Ammon's horn (tissue), 1 donor: ENCODE data around the gene MYH14.

Source experiments
- DNase-seq: peaks from one replicate; pipeline ENCODE4 v3.0.0-alpha.2; 2016; ENCODE audit warnings: low spot score

Gene MYH14

GRCh38 chr19:50292216-50292827 is 88.9 kb downstream of the MYH14 start:
- DNase-seq: no peak

- no peak for DNase-seq
Measured at GRCh38 chr19:50293263-50294004, 90.0 kb downstream of the MYH14 start.

GRCh38 chr19:50300051-50300450 is 96.6 kb downstream of the MYH14 start:
- no peak for DNase-seq

- peak; percentile 63 for DNase-seq
Measured at GRCh38 chr19:50300814-50301606, 97.6 kb downstream of the MYH14 start.

DNA sequence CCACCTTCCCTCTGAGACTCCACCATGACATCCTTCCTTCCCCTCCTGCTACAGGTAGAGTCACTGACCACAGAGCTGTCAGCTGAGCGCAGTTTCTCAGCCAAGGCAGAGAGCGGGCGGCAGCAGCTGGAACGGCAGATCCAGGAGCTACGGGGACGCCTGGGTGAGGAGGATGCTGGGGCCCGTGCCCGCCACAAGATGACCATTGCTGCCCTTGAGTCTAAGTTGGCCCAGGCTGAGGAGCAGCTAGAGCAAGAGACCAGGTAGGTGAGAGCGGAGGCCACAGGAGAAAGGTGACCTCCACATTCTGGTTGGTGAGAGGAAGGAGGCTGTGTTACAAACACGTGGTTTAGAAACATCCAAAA is 98.2 kb downstream of the MYH14 start:
- no peak for DNase-seq

DNA sequence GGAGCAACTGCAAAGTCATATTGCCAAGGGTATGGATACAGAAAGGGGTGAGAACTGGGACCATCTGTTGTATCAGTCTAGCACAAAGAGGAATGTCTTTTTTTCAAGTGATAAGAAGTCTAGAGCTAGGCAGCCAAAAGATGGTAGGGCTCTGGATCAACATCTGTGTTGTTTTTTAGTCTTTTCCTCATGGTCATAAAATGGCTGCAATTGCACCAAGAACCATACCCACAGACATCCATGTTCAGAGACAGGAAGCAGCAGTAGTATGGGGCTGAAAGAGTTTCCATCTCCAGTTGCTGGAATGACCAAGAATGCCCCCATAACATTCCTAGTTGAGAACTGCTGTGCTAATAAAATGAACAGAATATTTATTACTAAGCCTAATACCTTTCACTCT is 100.1 kb downstream of the MYH14 start:
- DNase-seq: no peak

GRCh38 chr19:50308991-50309390 is 105.6 kb downstream of the MYH14 start:
- no peak for DNase-seq

GRCh38 chr19:50309396-50310125 is 106.1 kb downstream of the MYH14 start:
- no peak for DNase-seq

- no peak for DNase-seq
Measured at GRCh38 chr19:50310759-50311465, 107.5 kb downstream of the MYH14 start.

DNA sequence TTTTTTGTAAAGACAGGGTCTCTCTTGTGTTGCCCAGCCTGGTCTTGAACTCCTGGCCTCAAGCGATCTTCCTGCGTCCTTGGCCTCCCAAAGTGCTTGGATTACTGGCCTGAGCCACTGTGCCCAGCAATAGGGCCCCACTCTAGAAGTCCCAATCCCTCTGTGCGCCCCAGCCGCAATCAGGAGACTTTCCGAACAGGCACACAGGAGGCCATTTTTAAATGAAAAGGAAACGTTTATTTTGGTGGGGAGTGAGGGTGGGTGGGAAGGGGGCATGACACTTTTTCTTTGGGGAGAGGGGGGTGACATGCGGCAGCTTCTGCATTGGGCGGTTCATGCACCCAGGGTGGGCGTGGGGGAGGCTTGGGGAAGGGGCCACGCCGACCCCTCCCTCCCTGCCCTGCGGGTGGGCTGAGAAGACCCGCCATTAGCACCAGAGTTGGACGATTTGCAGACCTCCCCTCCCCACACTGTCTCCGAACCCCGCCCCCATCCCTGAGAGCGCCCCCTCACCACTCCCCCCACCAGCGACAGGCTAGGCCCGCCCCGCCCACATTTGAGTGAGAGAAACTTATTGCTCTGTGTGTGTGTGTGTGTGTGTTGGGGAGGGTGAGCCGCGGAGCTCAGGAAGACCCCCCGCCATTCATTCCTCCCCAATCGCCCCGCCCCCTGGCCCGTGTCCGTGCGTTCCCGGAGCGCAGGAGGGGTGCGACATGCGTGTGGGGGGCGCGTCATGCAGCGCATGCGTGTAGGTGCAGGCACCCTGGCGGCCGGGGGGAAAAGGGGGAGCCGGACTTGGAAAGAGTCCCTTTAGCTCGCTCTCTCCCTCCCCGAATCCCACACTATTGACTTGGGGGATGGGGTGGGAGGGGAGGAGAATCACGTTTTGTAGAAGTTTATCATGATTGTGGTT is 108.6 kb downstream of the MYH14 start:
- DNase-seq: no peak

- no peak for DNase-seq
Measured at GRCh38 chr19:50312967-50313811, 109.8 kb downstream of the MYH14 start.

DNA sequence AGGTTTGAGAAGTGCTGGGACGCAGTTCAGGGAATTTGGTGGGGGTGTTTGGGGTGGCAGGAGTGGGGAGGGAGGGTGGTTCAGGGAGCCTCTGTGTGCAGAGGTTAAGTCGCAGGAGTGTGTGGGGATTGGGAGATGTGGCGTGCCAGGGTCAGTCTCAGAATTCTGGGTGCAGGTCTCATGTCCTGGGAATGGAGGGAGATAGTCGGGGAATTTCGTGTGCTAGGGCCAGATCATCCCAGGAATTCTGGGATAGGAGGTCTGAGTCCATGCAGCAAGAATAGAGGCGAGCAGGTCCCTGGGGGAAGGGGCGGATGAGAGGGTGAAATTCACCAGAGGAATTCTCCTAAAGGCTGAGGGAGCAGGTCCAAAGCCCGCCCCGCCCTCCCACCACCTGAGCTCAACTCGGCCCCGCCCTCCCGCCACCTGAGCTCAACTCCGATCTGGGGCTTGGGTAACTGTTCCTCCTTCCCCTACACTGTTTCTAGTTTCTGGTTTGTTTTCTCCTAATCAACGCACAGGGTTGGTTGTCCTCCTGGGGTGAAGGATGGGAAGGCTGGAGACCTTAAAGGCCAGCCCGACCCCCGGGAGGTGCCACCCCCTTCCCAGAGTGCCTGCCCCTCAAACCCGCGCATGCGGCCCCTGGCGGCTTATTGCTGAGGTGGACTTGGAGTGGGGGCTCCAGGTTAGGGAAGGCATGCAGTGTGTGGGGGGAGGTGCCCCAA is 110.6 kb downstream of the MYH14 start:
- no peak for DNase-seq

DNA sequence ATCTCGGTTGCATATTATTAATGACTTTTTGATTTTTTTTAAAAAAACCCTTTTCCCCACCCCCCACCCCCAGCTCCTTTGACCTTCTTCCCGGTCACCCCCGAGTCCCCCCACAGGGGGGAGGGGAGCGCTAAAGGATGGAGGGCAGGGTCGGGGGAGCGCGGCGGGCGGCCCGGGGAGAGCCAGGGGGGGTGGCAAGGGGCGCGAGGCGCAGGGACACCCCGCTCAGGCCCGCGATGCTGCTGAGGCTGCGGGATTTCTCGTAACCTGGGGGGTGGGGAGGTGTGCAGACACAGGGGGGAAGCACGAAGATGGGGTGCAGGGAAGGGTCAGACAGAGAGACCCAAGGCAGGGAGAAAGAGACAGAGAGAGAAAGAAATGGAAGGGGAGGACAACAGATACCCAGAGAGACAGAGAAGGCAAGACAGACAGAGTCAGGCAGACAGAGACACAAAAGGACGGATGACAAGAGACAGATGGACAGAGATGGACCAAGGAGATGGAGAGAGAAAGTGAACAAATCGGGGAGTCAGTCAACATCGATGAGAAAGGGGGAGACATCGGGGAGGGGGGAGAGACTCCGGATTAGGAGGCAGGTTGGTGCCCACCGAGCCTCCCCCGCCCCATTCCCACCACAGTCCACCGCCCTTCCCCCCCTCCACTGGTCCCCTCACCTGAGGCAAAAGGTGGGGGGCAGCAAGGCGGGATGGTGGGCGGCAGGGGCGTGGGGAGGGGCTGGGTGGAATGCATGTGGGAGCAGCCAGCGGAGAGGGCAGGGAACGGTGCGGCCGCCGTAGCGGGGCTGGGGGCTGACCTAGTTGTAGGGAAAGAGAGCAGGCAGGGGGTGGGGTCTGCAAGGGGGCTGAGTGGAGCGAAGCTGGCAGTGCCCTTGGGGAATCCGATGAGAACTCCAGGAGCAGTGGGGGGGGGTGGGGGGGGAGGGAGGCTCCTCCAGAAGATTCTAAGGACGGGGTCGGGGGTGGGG is 111.6 kb downstream of the MYH14 start:
- DNase-seq: no peak

DNA sequence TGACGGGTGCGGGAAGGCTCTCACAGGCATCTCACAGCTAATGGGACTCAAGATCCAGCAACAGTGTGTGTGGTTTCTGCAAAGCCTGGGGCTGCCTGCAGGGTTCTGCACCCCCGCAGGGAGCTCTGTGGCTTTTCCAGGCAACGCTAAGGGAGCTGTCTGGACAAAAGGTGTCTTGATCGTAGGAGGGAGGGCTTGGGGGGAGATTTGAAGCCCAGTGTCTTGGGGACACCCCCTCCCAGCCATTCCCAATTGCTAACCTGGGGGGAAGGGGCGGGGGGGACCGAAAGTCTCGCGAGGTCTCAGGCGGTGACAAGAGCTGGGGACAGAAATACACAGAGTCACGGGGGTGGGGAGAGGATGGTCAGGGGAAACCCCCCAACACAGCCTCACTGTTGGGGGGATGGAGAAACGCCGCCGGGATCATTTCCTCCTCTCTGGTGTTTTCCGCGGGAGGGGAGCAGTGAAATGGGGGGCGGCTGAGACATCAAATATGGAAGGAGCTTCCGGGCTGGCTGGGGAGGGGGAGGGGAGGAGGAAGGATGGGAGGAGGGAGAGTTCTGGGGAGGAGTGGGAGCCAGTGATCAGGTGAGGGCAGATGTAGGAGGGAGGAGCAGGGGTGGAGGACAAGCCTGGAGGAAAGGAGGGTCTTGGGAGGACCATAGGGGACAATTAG is 112.5 kb downstream of the MYH14 start:
- no peak for DNase-seq

DNA sequence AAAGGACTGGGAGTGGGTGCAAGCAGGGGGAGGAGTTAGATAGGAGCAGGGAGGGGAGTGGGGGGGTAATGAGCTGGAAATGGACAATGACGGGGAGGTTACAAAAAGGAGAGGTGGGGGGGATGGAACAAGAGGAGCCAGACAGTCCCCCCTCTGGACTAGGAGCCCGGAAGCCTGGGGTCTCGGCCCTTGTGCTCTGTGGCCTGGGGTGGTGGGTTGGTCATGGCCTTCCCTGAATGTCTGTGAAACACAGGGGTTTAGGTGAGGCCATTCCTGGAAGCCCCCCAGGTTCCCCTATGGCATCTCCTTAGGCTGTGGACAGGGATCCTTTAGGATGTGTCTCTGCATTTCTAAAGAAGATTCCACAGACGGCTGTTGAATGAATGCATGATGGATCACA is 113.7 kb downstream of the MYH14 start:
- no peak for DNase-seq

DNA sequence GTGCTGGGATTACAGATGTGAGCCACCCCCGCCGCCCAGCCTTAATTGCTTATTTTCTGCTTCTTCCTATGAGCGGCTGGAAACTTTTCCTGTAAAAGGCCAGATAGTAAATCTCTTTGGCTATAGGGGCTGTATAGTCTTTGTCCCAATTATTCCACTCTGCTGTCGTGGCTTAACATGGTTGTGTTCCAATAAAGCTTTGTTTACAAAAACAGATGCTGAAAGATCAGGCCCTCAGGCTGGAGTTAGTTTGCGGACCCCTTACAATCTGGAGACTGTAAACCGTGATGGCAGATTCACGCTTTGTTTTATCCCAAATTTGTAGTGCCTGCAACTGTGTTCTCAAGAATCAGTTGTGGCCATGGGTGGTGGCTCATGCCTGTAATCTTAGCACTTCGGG is 115.0 kb downstream of the MYH14 start:
- DNase-seq: no peak

DNA sequence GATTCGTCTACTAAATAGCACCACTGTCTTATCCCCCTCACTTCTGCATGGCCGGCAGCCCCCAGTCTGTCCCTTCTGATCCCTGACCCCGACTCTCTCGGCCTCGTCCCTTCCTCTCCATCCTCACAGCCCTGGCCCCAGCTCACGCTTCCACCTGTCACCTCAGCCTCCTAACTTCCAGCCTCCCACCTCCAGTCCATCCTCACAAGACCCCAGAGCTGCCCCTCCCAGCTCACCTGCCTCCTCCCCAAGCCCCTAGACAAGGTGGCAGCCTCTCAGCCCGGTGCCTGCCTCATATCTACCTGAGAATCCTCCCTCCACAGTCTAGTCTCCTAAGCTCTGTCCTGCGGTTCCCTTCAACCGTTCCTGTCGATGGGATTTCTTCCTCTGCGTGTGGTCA is 115.7 kb downstream of the MYH14 start:
- DNase-seq: no peak
